NOMO-1 treated with dmso at 0.1 percent for 144 hours (cell line): ENCODE results near the gene MAG.
"Not testable (repeated sequence)": the region's sequence is repeated elsewhere in the genome, so short reads cannot be mapped to it uniquely, and the experiment has no call there.

Source experiments
- DNase-seq: peaks from one replicate; lab custom pipeline; 2025; ENCODE audit not compliant: unreplicated experiment; lab: John Stamatoyannopoulos, UW

The MAG gene

GRCh38 chr19:35358834-35359233, 66.9 kb downstream of the MAG start:
- not testable (repeated sequence) for DNase-seq

- DNase-seq: not testable (repeated sequence)
Measured at GRCh38 chr19:35359395-35359794, 67.4 kb downstream of the MAG start.

- not testable (repeated sequence) for DNase-seq
Measured at GRCh38 chr19:35360081-35360480, 68.1 kb downstream of the MAG start.

- DNase-seq: no peak
Measured at GRCh38 chr19:35360880-35361420, 69.0 kb downstream of the MAG start.

- DNase-seq: no peak
Measured at GRCh38 chr19:35362261-35363000, 70.5 kb downstream of the MAG start.

- DNase-seq: no peak
Measured at GRCh38 chr19:35363001-35363590, 71.1 kb downstream of the MAG start.
